ENCODE results near the gene ANKRD33B. TPM values are rescaled to one million over a fixed set of nuclear protein-coding genes. Genes with fewer than 3 reads are reported as not detected.
A peak's percentile ranks its signal among the peaks of the same experiment; 100 is the strongest.
"Not testable (repeated sequence)": the region's sequence is repeated elsewhere in the genome, so short reads cannot be mapped to it uniquely, and the experiment has no call there.

The ANKRD33B gene
- total RNA-seq, 1 experiment from 2014 or later, result 4.0 TPM

GRCh38 chr5:10543585-10544040, 20.3 kb upstream of the ANKRD33B start:
- no peak for DNase-seq
- H3K36me3 ChIP-seq, result no peaks in the 10 kb centered on the region
- H3K27ac ChIP-seq, result no peak overlapping the region
- no peaks in the 10 kb centered on the region for H3K9me3 ChIP-seq (replicated peaks)
- no peaks in the 10 kb centered on the region for H3K4me1 ChIP-seq
- H3K4me3 ChIP-seq, result no peak overlapping the region
- H3K27me3 ChIP-seq, result no peaks in the 10 kb centered on the region

- Histone ChIP-seq H3K4me3 (no peak overlapping the region), H3K4me1 (no peaks in the 10 kb centered on the region; the same call in 1 of the 2 replicates), H3K27me3 (no peaks in the 10 kb centered on the region), H3K27ac (no peak overlapping the region), H3K36me3 (no peaks in the 10 kb centered on the region), H3K9me3 (replicated peaks) (no peaks in the 10 kb centered on the region)
- DNase-seq, result no peak
Observed at GRCh38 chr5:10545084-10545483, 18.8 kb upstream of the ANKRD33B start.

DNA sequence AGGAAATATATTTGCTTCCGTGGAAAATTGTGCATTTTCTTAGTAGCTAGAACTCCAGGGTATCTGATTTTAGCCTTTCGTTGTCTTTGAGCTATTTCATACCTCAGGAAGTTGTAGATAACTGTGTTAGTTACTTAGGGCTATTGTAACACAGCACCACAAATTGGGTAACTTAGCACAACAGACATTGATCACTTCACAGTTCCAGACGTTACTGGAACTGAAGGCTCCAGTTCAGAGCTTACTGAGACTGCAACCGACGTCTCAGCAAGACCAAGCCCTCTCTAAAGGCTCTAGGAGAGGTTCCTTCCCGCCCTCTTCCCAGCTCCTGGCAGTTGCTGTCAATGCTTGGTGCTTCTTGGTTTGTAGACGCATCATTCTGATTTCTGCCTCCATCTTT, 17.7 kb upstream of the ANKRD33B start:
- H3K27me3 ChIP-seq, result no peaks in the 10 kb centered on the region
- no peaks in the 10 kb centered on the region for H3K9me3 ChIP-seq (replicated peaks)
- H3K27ac ChIP-seq, result no peak overlapping the region
- no peak overlapping the region for H3K4me3 ChIP-seq
- DNase-seq, result no peak
- H3K4me1 ChIP-seq, result peaks cover 7% of the 10 kb centered on the region; the same call in 1 of the 2 replicates
- no peaks in the 10 kb centered on the region for H3K36me3 ChIP-seq

- Histone ChIP-seq H3K36me3 (no peaks in the 10 kb centered on the region), H3K4me1 (peaks cover 21% of the 10 kb centered on the region), H3K9me3 (replicated peaks) (no peaks in the 10 kb centered on the region), H3K4me3 (no peak overlapping the region), H3K27ac (no peak overlapping the region), H3K27me3 (no peaks in the 10 kb centered on the region)
- DNase-seq, result no peak
Observed at GRCh38 chr5:10548418-10549122, 15.3 kb upstream of the ANKRD33B start.

- not testable (repeated sequence) for H3K9me3 ChIP-seq (replicated peaks); H3K36me3 ChIP-seq; DNase-seq
Observed at GRCh38 chr5:10549123-10549514, 14.8 kb upstream of the ANKRD33B start.

GRCh38 chr5:10550222-10550995, 13.5 kb upstream of the ANKRD33B start:
- DNase-seq, result no peak

More at GRCh38 chr5:10549123-10549514, 14.8 kb upstream of the ANKRD33B start:
- H3K4me1 ChIP-seq, result peaks cover 21% of the 10 kb centered on the region
- H3K27me3 ChIP-seq, H3K27ac ChIP-seq, H3K4me3 ChIP-seq: not testable (repeated sequence)

GRCh38 chr5:10551782-10552138, 12.1 kb upstream of the ANKRD33B start:
- DNase-seq, result no peak
- H3K36me3 ChIP-seq, result no peaks in the 10 kb centered on the region
- peaks cover 39% of the 10 kb centered on the region for H3K4me1 ChIP-seq
- H3K9me3 ChIP-seq (replicated peaks), result no peaks in the 10 kb centered on the region
- H3K4me3 ChIP-seq, result no peak overlapping the region
- no peaks in the 10 kb centered on the region for H3K27me3 ChIP-seq
- peak overlapping the region; percentile 82 for H3K27ac ChIP-seq

More at GRCh38 chr5:10550222-10550995, 13.5 kb upstream of the ANKRD33B start:
- Histone ChIP-seq H3K27me3 (no peaks in the 10 kb centered on the region), H3K27ac (peak overlapping the region; percentile 54), H3K36me3 (no peaks in the 10 kb centered on the region), H3K4me3 (no peak overlapping the region), H3K4me1 (peaks cover 27% of the 10 kb centered on the region), H3K9me3 (replicated peaks) (no peaks in the 10 kb centered on the region)

- Histone ChIP-seq H3K36me3 (no peaks in the 10 kb centered on the region), H3K9me3 (replicated peaks) (no peaks in the 10 kb centered on the region), H3K4me3 (no peak overlapping the region), H3K4me1 (peaks cover 41% of the 10 kb centered on the region), H3K27ac (peak overlapping the region; percentile 82), H3K27me3 (no peaks in the 10 kb centered on the region)
- DNase-seq, result no peak
Observed at GRCh38 chr5:10552183-10553143, 11.4 kb upstream of the ANKRD33B start.

DNA sequence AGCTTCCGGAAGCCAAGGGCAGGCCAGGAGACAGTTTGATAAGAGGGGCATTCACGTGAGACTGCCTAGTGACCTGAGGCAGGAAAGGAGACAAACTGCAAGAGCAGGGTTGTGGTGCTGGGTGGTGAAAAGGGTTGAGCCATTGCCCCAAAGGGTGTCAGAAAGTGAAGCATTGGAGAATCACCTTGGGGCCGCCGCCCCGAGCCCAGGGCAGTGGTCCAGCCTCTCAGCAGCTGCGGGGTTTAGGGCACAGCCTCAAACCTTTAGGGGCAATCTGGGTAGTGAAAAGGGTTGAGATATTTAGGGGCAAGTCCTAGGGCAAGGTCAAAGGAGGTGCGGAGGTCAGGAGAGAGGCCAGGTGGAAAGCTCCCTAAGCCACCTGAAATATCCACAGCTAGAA, 10.4 kb upstream of the ANKRD33B start:
- DNase-seq, result no peak
- H3K36me3 ChIP-seq, result no peaks in the 10 kb centered on the region
- H3K9me3 ChIP-seq (replicated peaks), result no peaks in the 10 kb centered on the region
- H3K27ac ChIP-seq, result no peak overlapping the region
- no peaks in the 10 kb centered on the region for H3K27me3 ChIP-seq
- H3K4me3 ChIP-seq, result no peak overlapping the region
- peaks cover 41% of the 10 kb centered on the region for H3K4me1 ChIP-seq

DNA sequence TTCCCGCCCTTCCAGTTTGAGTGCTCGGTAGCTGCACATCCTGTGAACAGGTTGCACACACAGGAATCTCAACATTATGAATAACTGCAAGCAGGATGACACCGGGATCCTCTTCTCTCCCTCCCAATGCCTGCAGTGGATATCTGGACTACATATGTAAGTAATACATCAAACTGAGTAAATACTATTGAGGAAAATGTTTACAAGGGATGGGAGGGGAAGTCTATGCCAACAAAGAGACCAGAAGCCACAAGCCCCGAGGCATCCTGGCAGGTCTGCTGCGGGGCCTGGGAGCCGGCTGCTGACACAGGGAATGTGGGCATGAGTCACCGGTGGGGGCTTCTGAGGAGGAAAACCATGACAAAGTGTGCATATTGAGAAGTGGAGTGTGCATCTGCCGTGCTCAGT, 8.6 kb upstream of the ANKRD33B start:
- DNase-seq, result peak; percentile 76 to 79
- Histone ChIP-seq H3K4me1 (peaks cover 41% of the 10 kb centered on the region), H3K27ac (peak overlapping the region; percentile 33; the same call in 1 of the 2 replicates), H3K4me3 (no peak overlapping the region), H3K9me3 (replicated peaks) (no peaks in the 10 kb centered on the region), H3K27me3 (no peaks in the 10 kb centered on the region), H3K36me3 (no peaks in the 10 kb centered on the region)

DNA sequence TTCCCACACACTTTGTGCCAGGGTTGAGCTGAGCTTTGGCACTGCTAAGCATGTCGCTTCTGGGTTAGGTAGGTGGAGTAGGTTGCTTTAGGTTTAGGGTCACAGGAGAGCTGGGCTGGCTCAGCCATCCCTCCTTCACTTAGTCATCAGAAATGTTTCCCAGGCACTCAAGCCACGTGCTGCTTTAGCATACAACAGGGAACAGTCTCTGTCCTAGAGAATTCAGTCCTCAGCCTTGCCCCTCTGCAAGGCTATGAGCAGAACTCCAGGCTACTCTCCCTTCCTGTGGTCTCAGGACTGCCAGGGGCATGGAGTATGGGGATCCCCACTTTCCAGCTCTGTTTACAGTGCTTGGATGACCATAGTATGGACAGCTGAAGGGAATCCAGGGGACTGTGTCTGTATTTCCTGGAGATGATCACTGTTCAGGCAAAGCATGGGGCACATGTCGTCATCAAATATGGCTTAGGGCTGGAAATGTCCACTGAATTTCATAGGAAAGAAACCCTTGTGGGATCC, 7.5 kb upstream of the ANKRD33B start:
- Histone ChIP-seq H3K27me3 (no peaks in the 10 kb centered on the region), H3K36me3 (no peaks in the 10 kb centered on the region), H3K9me3 (replicated peaks) (no peaks in the 10 kb centered on the region), H3K27ac (peak overlapping the region; percentile 40), H3K4me1 (peaks cover 34% of the 10 kb centered on the region), H3K4me3 (no peak overlapping the region)
- DNase-seq, result peak; percentile 8 to 30

DNA sequence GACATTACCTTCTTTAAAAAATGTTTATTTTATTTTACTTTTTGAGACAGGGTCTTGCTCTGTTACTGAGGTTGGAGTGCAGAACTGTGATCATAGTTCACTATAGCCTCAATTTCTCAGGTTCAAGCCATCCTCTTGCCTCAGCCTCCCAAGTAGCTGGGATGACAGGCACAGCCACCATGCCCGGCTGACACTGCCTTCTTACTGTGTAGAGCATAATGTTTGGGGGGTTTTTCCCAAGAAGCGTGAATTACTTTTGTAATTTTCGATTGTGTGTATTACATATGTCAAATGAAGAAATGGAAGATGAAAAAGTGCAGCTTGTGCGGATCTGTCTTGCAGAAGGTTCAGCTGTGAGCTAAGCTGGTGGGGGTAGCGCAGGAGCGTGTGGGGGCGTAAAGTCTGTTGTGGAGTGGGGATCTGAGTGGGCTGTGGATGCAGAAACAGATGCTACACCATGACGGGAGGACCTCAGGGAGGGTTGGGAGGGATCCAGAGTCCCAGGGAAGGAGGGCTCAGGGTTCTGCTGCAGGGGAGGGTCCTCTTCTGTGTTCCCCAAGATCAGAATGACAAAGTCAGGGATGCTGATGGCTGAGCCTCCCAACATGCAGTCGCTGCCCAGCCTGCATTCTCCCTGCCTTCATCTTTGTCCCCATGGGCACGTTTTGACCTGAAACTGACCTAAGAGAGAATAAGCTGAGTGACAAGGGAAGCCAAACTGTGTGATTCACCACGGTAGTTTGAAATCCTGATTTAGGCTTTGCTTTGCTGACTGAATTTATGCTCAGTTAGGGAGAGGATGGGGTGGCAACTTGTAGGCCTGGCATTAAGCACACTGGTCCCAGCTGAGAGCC, 6.8 kb upstream of the ANKRD33B start:
- no peaks in the 10 kb centered on the region for H3K9me3 ChIP-seq (replicated peaks)
- H3K4me3 ChIP-seq, result no peak overlapping the region
- peaks cover 27% of the 10 kb centered on the region for H3K4me1 ChIP-seq
- H3K36me3 ChIP-seq, result no peaks in the 10 kb centered on the region
- H3K27me3 ChIP-seq, result no peaks in the 10 kb centered on the region
- no peak overlapping the region for H3K27ac ChIP-seq
- no peak for DNase-seq

GRCh38 chr5:10559151-10559550, 4.7 kb upstream of the ANKRD33B start:
- Histone ChIP-seq H3K4me3 (no peak overlapping the region), H3K36me3 (no peaks in the 10 kb centered on the region), H3K27me3 (no peaks in the 10 kb centered on the region), H3K9me3 (replicated peaks) (no peaks in the 10 kb centered on the region), H3K27ac (no peak overlapping the region), H3K4me1 (peaks cover 20% of the 10 kb centered on the region)
- no peak for DNase-seq

DNA sequence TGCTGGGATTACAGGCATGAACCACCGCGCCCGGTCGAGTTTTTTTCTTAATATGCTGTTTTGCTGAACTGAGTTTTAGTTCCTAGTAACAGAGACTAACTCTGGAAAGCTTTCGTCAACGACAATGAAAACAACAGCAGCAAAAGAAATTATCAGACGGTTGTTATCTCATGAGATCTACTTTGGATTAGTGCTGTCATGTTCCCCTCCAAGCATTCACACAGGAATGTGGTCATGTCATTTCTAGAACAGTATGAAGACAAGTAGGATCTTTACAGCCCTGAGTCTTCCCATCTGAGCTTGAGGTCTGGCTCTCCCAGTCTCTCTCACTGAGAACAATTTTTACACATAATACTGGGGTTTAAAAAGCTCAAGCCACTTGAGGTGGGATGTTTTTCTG, 4.0 kb upstream of the ANKRD33B start:
- H3K4me1 ChIP-seq, result peaks cover 19% of the 10 kb centered on the region
- no peak overlapping the region for H3K4me3 ChIP-seq
- no peaks in the 10 kb centered on the region for H3K9me3 ChIP-seq (replicated peaks)
- no peak for DNase-seq
- no peaks in the 10 kb centered on the region for H3K27me3 ChIP-seq
- H3K36me3 ChIP-seq, result no peaks in the 10 kb centered on the region
- H3K27ac ChIP-seq, result no peak overlapping the region
